Motor neuron (in vitro differentiated cells): Measurements from ENCODE around the gene GLT6D1. TPM values are rescaled to one million over a fixed set of nuclear protein-coding genes. Genes with fewer than 3 reads are reported as not detected.

Experiments
- ATAC-seq, 8 experiments: fragments of 200-7000 bp; cut with Tn5 transposase; replicated peaks in 6 of 8; 2 replicates each; pipeline ENCODE4 v1.8.0; 2021; ENCODE audit warnings: mild to moderate bottlenecking in 8 of 8, moderate library complexity in 8 of 8
- H3K27ac ChIP-seq, 2 donors: fragments of 250-450 bp; sonication (Bioruptor Pico); 2 replicates each; pipeline ENCODE4 v1.9.0; 2021; ENCODE audit warnings: antibody characterized with exemption in 2 of 2, mild to moderate bottlenecking in 2 of 2, moderate library complexity in 1 of 2
- H3K4me1 ChIP-seq, 2 donors: fragments of 250-450 bp; sonication (Bioruptor Pico); replicated peaks in 1 of 2; 2 replicates each; pipeline ENCODE4 v1.6.1; 2021; ENCODE audit warnings: antibody characterized with exemption in 2 of 2, mild to moderate bottlenecking in 2 of 2, moderate library complexity in 1 of 2
- H3K4me3 ChIP-seq, 5 donors: fragments of 250-450 bp; sonication (Bioruptor Pico); 2 replicates each; pipeline ENCODE4 v1.9.0; 2021; ENCODE audit warnings: antibody characterized with exemption in 5 of 5, mild to moderate bottlenecking in 5 of 5, moderate library complexity in 4 of 5
- WGBS, 10 experiments: fragments of 450-650 bp; shearing (Covaris generic); methylation state at CpG; one replicate each; pipeline ENCODE4 v1.0.0; 2022; 5-methylcytosine and 5-hydroxymethylcytosine counted together
- in situ Hi-C, 9 experiments: fragments of 400-800 bp; cut with MboI; loops; one replicate each; pipeline ENCODE4 v1.15.0; 2021; ENCODE audit warnings: low sequenced_read_pairs in 9 of 9, low pct_unique_long_range_greater_than_20kb in 2 of 9; ENCODE audit not compliant: unreplicated experiment in 9 of 9
- total RNA-seq, 8 experiments: library from RNA; unstranded; fragments of 300-600 nt; gene quantifications; 2 replicates each; pipeline versions ENCODE4 v1.2.3 to v1.2.4, GENCODE V29; 2022

Gene GLT6D1
- total RNA-seq, 8 experiments from 2014 or later, result not detected

DNA sequence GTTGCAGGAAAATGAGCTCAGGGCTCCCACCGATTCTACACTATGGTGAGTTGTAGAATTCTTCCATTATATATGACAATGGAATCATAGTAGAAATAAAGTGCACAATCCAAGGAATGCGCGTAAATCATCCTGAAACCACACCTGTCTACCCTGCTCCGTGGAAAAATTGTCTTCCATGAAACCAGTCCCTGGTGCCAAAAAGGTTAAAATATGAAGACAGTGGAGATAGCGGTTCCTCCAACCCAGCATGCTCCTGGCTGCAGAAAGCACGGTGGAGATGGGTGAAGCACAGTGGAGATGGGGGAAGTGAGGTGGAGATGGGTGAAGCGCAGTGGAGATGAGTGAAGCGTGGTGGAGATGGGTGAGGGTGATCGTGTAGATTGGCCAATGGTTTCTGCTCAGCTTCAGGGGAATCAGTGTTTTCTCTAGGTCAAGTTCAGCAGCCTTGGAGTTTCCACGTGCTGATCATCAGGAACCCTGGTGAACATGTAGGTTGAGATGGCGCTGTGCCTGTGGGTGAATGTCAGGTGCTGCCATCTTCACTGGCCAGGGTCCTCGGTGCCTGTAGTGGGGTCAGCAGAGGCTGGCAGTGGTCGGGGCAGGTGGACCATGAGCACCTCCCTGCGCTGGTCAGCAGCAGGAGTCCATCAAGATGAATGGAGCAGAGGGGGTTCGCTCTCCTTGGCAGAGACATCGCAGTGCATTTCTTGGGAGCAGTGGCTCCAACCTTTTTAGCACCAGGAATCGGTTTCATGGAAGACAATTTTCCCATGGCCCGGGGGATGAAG is 57.5 kb downstream of the GLT6D1 start:
- no peaks in the 10 kb centered on the region for H3K4me1 ChIP-seq
- H3K4me3 ChIP-seq, result no peak overlapping the region
- no peak for ATAC-seq
- no peak overlapping the region for H3K27ac ChIP-seq
- WGBS, 10 experiments, result 47 to 90% (median 68%) methylated on average over 1 to 10 of the region's 18 CpGs; no CpG with 5 or more reads in 1 of the 10 experiments
- in situ Hi-C loops, result no loop called here

- in situ Hi-C loops, result no loop called here
- Histone ChIP-seq H3K4me1 (no peaks in the 10 kb centered on the region), H3K27ac (no peak overlapping the region), H3K4me3 (no peak overlapping the region)
- 20 to 87% (median 61%) methylated on average over 1 to 5 of the region's 11 CpGs; no CpG with 5 or more reads in 3 of the 10 experiments for WGBS, 10 experiments
- ATAC-seq, result no peak
Observed at GRCh38 chr9:135580664-135581380, 58.5 kb downstream of the GLT6D1 start.

- H3K27ac ChIP-seq, result no peak overlapping the region
- 0 to 70% (median 39%) methylated on average over 2 to 8 of the region's 10 CpGs; no CpG with 5 or more reads in 2 of the 10 experiments for WGBS, 10 experiments
- H3K4me1 ChIP-seq, result no peaks in the 10 kb centered on the region
- H3K4me3 ChIP-seq, result no peak overlapping the region
- no peak for ATAC-seq
- in situ Hi-C loops, result no loop called here
Observed at GRCh38 chr9:135579889-135580660, 59.3 kb downstream of the GLT6D1 start.

DNA sequence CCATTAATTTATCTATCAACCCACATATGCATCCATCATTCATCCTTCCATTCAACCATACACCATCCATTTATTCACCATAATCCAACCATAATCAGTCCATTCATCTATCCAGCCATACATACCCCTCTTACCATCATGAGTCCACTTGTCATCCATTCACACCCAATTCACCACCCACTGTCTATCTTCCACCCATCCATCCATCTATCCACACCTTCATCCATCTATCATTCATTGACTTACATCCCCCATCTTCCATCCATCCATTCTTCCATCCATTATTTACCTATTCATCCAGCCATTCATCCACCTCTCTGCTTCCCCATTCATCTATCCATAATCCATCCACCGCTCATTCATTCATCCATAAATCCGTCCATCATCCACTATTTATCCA is 60.0 kb downstream of the GLT6D1 start:
- ATAC-seq, result no peak
- WGBS, 10 experiments, result 0 to 57% (median 28%) methylated on average over 2 of the region's 2 CpGs; no CpG with 5 or more reads in 1 of the 10 experiments
- in situ Hi-C loops, result no loop called here

GRCh38 chr9:135577256-135577655 is 62.1 kb downstream of the GLT6D1 start:
- in situ Hi-C loops, result no loop called here
- ATAC-seq, result no peak
- WGBS, 10 experiments, result 0 to 90% (median 54%) methylated on average over 2 to 5 of the region's 10 CpGs; no CpG with 5 or more reads in 3 of the 10 experiments
- Histone ChIP-seq H3K27ac (no peak overlapping the region), H3K4me1 (no peaks in the 10 kb centered on the region), H3K4me3 (no peak overlapping the region)

More for the DNA sequence above, 60.0 kb downstream of the GLT6D1 start:
- Histone ChIP-seq H3K4me1 (no peaks in the 10 kb centered on the region), H3K4me3 (no peak overlapping the region), H3K27ac (no peak overlapping the region)

DNA sequence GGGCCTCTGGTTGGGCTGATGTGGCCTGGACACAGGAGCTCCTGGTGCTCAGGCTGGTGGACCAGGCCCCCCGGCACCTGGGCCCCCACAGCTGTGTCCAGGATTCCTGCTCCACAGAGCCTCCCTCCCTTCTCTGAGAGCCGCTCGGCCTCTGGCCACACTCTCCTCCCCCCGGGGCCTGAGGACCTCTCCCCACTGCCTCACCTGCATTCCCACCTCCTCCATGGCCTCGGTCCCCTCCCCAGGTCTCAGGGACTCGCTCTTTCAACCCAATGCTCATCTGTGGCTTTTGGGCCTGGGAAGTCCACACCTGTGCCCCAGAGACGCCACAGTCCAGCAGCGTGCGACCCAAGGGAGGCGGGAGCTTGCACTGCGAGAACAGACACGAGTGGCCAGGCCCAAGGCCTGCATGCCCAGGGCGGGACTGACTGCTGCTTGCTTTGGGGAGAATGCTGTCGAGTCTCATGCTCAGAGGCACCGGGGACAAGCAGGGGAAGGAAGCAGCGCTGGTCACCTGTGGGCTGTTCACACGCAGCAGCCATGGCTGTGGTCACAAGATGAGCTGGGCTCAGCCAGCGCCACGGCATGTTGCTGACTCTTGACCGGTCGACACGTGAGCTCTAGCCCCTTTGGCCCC is 63.2 kb downstream of the GLT6D1 start:
- Histone ChIP-seq H3K4me1 (no peaks in the 10 kb centered on the region), H3K4me3 (no peak overlapping the region), H3K27ac (no peak overlapping the region)
- WGBS, 10 experiments, result 40 to 95% (median 83%) methylated on average over 1 to 6 of the region's 22 CpGs; no CpG with 5 or more reads in 5 of the 10 experiments
- in situ Hi-C loops, result no loop called here
- ATAC-seq, result no peak

GRCh38 chr9:135574943-135575342 is 64.4 kb downstream of the GLT6D1 start:
- in situ Hi-C loops, result no loop called here
- Histone ChIP-seq H3K27ac (no peak overlapping the region), H3K4me3 (no peak overlapping the region), H3K4me1 (no peaks in the 10 kb centered on the region)
- ATAC-seq, result no peak
- 48% methylated on average over 2 of the region's 15 CpGs; no CpG with 5 or more reads in 9 of the 10 experiments for WGBS, 10 experiments

DNA sequence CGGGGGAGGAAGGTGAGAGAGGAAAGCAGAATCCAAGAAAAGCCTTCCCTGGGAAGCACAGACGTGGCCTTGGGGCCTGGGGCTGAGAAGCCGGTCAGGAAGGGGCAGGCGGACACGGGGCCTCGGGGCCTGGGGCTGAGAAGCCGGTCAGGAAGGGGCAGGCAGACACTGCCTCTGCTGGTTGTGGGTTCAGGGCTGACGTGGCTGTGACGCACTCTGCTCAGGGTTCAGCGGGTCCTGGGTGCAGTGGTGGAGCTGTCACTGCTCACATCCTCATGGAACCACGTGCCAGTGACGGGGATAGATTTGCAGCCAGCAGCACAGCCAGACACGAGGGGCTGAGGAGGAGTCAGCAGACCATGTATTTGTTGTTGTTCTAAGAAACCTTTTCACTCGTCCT is 65.0 kb downstream of the GLT6D1 start:
- H3K27ac ChIP-seq, result no peak overlapping the region
- 0 to 67% (median 49%) methylated on average over 1 to 4 of the region's 14 CpGs; no CpG with 5 or more reads in 4 of the 10 experiments for WGBS, 10 experiments
- H3K4me1 ChIP-seq, result no peaks in the 10 kb centered on the region
- in situ Hi-C loops, result no loop called here
- no peak for ATAC-seq
- no peak overlapping the region for H3K4me3 ChIP-seq

Other genes starting within 250 kb of the GLT6D1 start
- 10 to 100 TPM in 6 of 8 experiments, 1 to 10 TPM in 2; 6.8 to 19.8 (median 17.1) TPM for gene PPP1R26, start 159.8 kb downstream of the GLT6D1 start, total RNA-seq
- gene MRPS2, start 138.9 kb downstream of the GLT6D1 start, total RNA-seq, result 10 to 100 TPM; 25.0 to 96.4 (median 37.9) TPM
- gene LCN1, start 118.1 kb downstream of the GLT6D1 start, total RNA-seq, result 10 to 100 TPM in 1 of 8 experiments, not detected in 7; 10.3 TPM
- gene OBP2A, start 93.4 kb downstream of the GLT6D1 start, total RNA-seq, result 10 to 100 TPM in 1 of 8 experiments, 1 to 10 TPM in 1, under 1 TPM in 2, not detected in 4; 0.29 to 18.3 (median 0.75) TPM
- 1 to 10 TPM in 3 of 8 experiments, under 1 TPM in 1, not detected in 4; 0.42 to 9.9 (median 2.1) TPM for gene PAEP, start 77.8 kb downstream of the GLT6D1 start, total RNA-seq
- 1 to 10 TPM in 1 of 8 experiments, under 1 TPM in 2, not detected in 5; 0.78 to 1.7 (median 0.81) TPM for gene LCN9, start 23.8 kb upstream of the GLT6D1 start, total RNA-seq
- gene SOHLH1, start 59.9 kb upstream of the GLT6D1 start, total RNA-seq, result under 1 TPM in 2 of 8 experiments, not detected in 6; 0.14 to 0.15 TPM
- 1 to 10 TPM in 1 of 8 experiments, under 1 TPM in 7; 0.11 to 1.1 (median 0.38) TPM for gene KCNT1, start 62.6 kb upstream of the GLT6D1 start, total RNA-seq